H1 (cell line): ENCODE data around the gene BIRC5. TPM values are rescaled to one million over a fixed set of nuclear protein-coding genes. Genes with fewer than 3 reads are reported as not detected.

Experiments
- CTCF ChIA-PET: fragments of 300-600 bp; sonication (Branson Sonifier 250); formaldehyde crosslinking; loops from one replicate; lab custom pipeline; 2021; ENCODE audit not compliant: partially characterized antibody; lab: Charles Lee
- POLR2A ChIA-PET: fragments of 300-600 bp; sonication (Branson Sonifier 250); formaldehyde crosslinking; loops from one replicate; lab custom pipeline; 2021; ENCODE audit warnings: inconsistent platforms; ENCODE audit not compliant: partially characterized antibody; lab: Charles Lee
- DNase-seq, 2 experiments: peaks; one replicate each; pipeline versions ENCODE4 v3.0.0 to v3.0.0-alpha.2; 2010 to 2022; ENCODE audit warnings: low spot score in 2 of 2, low read depth in 1 of 2, mixed read lengths in 1 of 2
- FAIRE-seq: peaks from 2 replicates; lab custom pipeline; 2011; peaks lifted over from hg19 to GRCh38; lab: Jason Lieb, UNC
- H2AFZ ChIP-seq: 2 replicates; pipeline ENCODE4 v1.8.1; 2012; ENCODE audit warnings: low read length, inconsistent platforms
- H2AK5ac ChIP-seq: 2 replicates; pipeline ENCODE4 v1.6.1; 2013; ENCODE audit warnings: low read depth, low read length
- H2BK120ac ChIP-seq: replicated peaks from 2 replicates; pipeline ENCODE3; 2013; ENCODE audit warnings: low read depth, low read length, inconsistent platforms
- H2BK12ac ChIP-seq: 2 replicates; pipeline ENCODE4 v1.6.1; 2013; ENCODE audit warnings: low read depth, low read length
- H2BK15ac ChIP-seq: 2 replicates; pipeline ENCODE4 v1.6.1; 2013; ENCODE audit warnings: low read length
- H2BK20ac ChIP-seq: 2 replicates; pipeline ENCODE4 v1.6.1; 2013; ENCODE audit warnings: low read length
- H2BK5ac ChIP-seq: 2 replicates; pipeline ENCODE4 v1.6.1; 2013; ENCODE audit warnings: low read depth, low read length
- H3K14ac ChIP-seq: 2 replicates; pipeline ENCODE4 v1.6.1; 2013; ENCODE audit warnings: inconsistent platforms; ENCODE audit not compliant: insufficient read length
- H3K18ac ChIP-seq: 2 replicates; pipeline ENCODE4 v1.6.1; 2013; ENCODE audit warnings: low read length; ENCODE audit errors: extremely low read depth
- H3K23ac ChIP-seq: 2 replicates; pipeline ENCODE4 v1.6.1; 2013; ENCODE audit warnings: inconsistent platforms; ENCODE audit not compliant: insufficient read length
- H3K23me2 ChIP-seq: 2 replicates; pipeline ENCODE4 v1.6.1; 2013; ENCODE audit warnings: low read depth, low read length
- H3K27ac ChIP-seq: 2 replicates; pipeline ENCODE4 v1.6.1; 2011; ENCODE audit warnings: low read depth, low read length, inconsistent platforms
- H3K27me3 ChIP-seq, 4 experiments: replicated peaks in 1 of 4; 1 replicate in 1 of 4; 2 replicates in 3 of 4; pipeline versions ENCODE4 v1.6.1 to v1.8.1; 2011 to 2013; ENCODE audit warnings: low read length in 3 of 4, mild to moderate bottlenecking in 3 of 4, inconsistent platforms in 2 of 4, mixed read lengths in 2 of 4, moderate library complexity in 1 of 4; ENCODE audit not compliant: control insufficient read depth in 3 of 4, insufficient read depth in 3 of 4; ENCODE audit errors: extremely low read depth in 1 of 4
- H3K36me3 ChIP-seq, 4 experiments: 2 replicates each; pipeline versions ENCODE4 v1.6.1 to v1.8.1; 2011 to 2013; ENCODE audit warnings: mild to moderate bottlenecking in 4 of 4, low read length in 3 of 4, moderate library complexity in 2 of 4, control low read depth in 1 of 4, inconsistent platforms in 1 of 4; ENCODE audit not compliant: insufficient read depth in 4 of 4, control insufficient read depth in 2 of 4
- H3K4ac ChIP-seq: replicated peaks from 2 replicates; pipeline ENCODE3; 2013; ENCODE audit warnings: low read length, low read depth, mixed read lengths, inconsistent platforms; ENCODE audit not compliant: insufficient read length
- H3K4me1 ChIP-seq, 4 experiments: replicated peaks in 1 of 4; 1 replicate in 1 of 4; 2 replicates in 3 of 4; pipeline versions ENCODE4 v1.6.1 to v1.8.1; 2011 to 2013; ENCODE audit warnings: low read length in 3 of 4, inconsistent platforms in 2 of 4, mixed read lengths in 1 of 4; ENCODE audit not compliant: insufficient read depth in 4 of 4, control insufficient read depth in 3 of 4
- H3K4me2 ChIP-seq, 2 experiments: 2 replicates each; pipeline versions ENCODE4 v1.6.1 to v1.8.1; 2011 to 2013; ENCODE audit warnings: low read depth in 2 of 2, low read length in 2 of 2, control low read depth in 1 of 2, inconsistent platforms in 1 of 2, mild to moderate bottlenecking in 1 of 2; ENCODE audit not compliant: insufficient read depth in 1 of 2
- H3K4me3 ChIP-seq, 4 experiments: fragments of 200-600, 300-600 bp in 1 of 4; sonication (generic), shearing (Covaris generic), sonication (Bioruptor Twin) in 1 of 4; 2 replicates each; pipeline versions ENCODE4 v1.5.1 to v1.8.1; 2011 to 2016; ENCODE audit warnings: low read length in 4 of 4, low read depth in 3 of 4, control low read depth in 2 of 4, inconsistent platforms in 2 of 4, mild to moderate bottlenecking in 2 of 4, mixed read lengths in 1 of 4, moderate library complexity in 1 of 4; ENCODE audit not compliant: insufficient read depth in 2 of 4; ENCODE audit errors: extremely low read depth in 1 of 4
- H3K56ac ChIP-seq: replicated peaks from 2 replicates; pipeline ENCODE3; 2013; ENCODE audit warnings: low read depth, mild to moderate bottlenecking, mixed read lengths, low read length, inconsistent platforms; ENCODE audit not compliant: insufficient read length
- H3K79me1 ChIP-seq: 2 replicates; pipeline ENCODE4 v1.6.1; 2013; ENCODE audit warnings: low read depth, low read length, control low read depth
- H3K79me2 ChIP-seq, 2 experiments: 2 replicates each; pipeline versions ENCODE4 v1.6.1 to v1.8.1; 2012 to 2013; ENCODE audit warnings: low read length in 2 of 2, mild to moderate bottlenecking in 2 of 2, inconsistent platforms in 1 of 2; ENCODE audit not compliant: insufficient read depth in 2 of 2, control insufficient read depth in 1 of 2
- H3K9ac ChIP-seq, 4 experiments: replicated peaks in 1 of 4; 1 replicate in 1 of 4; 2 replicates in 3 of 4; pipeline versions ENCODE4 v1.6.1 to v1.8.1; 2011 to 2013; ENCODE audit warnings: low read depth in 3 of 4, low read length in 3 of 4, control low read depth in 2 of 4, mild to moderate bottlenecking in 2 of 4, moderate library complexity in 2 of 4, inconsistent platforms in 1 of 4; ENCODE audit errors: extremely low read depth in 1 of 4
- H3K9me3 ChIP-seq, 2 experiments: 2 replicates each; pipeline versions ENCODE4 v1.6.1 to v1.8.1; 2012 to 2013; ENCODE audit warnings: mild to moderate bottlenecking in 2 of 2, moderate library complexity in 2 of 2, control low read depth in 1 of 2, inconsistent platforms in 1 of 2, low read depth in 1 of 2, low read length in 1 of 2, mixed read lengths in 1 of 2; ENCODE audit not compliant: insufficient read depth in 2 of 2
- H4K20me1 ChIP-seq, 2 experiments: replicated peaks in 1 of 2; 2 replicates each; pipeline versions ENCODE3 to v1.8.1; 2011 to 2013; ENCODE audit warnings: inconsistent platforms in 2 of 2, low read length in 2 of 2, mild to moderate bottlenecking in 1 of 2; ENCODE audit not compliant: insufficient read depth in 2 of 2, control insufficient read depth in 1 of 2
- H4K5ac ChIP-seq: 2 replicates; pipeline ENCODE4 v1.6.1; 2013; ENCODE audit warnings: low read length, low read depth, mixed read lengths, inconsistent platforms; ENCODE audit not compliant: insufficient read length
- H4K8ac ChIP-seq: 2 replicates; pipeline ENCODE4 v1.8.0; 2013; ENCODE audit warnings: mild to moderate bottlenecking, moderate library complexity, low read length, inconsistent platforms; ENCODE audit not compliant: insufficient read depth; ENCODE audit errors: extremely low read depth
- H4K91ac ChIP-seq: replicated peaks from 2 replicates; pipeline ENCODE3; 2013; ENCODE audit warnings: low read length, mixed read lengths, inconsistent platforms; ENCODE audit not compliant: insufficient read length
- BACH1 ChIP-seq: IDR thresholded peaks from 2 replicates; pipeline ENCODE4 v1.6.1; 2012; ENCODE audit warnings: low read length, improper control_type of control experiment
- CREB1 ChIP-seq: IDR thresholded peaks from 2 replicates; pipeline ENCODE4 v1.6.1; 2012; ENCODE audit warnings: inconsistent platforms
- CTBP2 ChIP-seq: IDR thresholded peaks from 2 replicates; pipeline ENCODE4 v1.7.0; 2011; ENCODE audit warnings: borderline replicate concordance, mild to moderate bottlenecking, moderate library complexity, mixed read lengths, low read length; ENCODE audit not compliant: insufficient read depth, insufficient read length
- CTCF ChIP-seq, 3 experiments: IDR thresholded peaks; 1 replicate in 2 of 3; 2 replicates in 1 of 3; pipeline versions ENCODE4 v1.5.1 to v1.6.1; 2011; ENCODE audit warnings: low read length in 3 of 3, mild to moderate bottlenecking in 3 of 3, inconsistent platforms in 2 of 3, low read depth in 1 of 3, moderate library complexity in 1 of 3; ENCODE audit not compliant: insufficient read depth in 1 of 3; ENCODE audit errors: control extremely low read depth in 1 of 3
- EZH2 ChIP-seq: fragments of 200-600 bp; sonication (generic); IDR thresholded peaks from 2 replicates; pipeline ENCODE4 v1.7.1; 2012; ENCODE audit warnings: low read depth, mild to moderate bottlenecking, moderate library complexity, low read length, inconsistent platforms; ENCODE audit not compliant: severe bottlenecking
- NANOG ChIP-seq: IDR thresholded peaks from 2 replicates; pipeline ENCODE4 v1.6.1; 2011; ENCODE audit warnings: low read length, low read depth, mild to moderate bottlenecking, inconsistent platforms; ENCODE audit not compliant: insufficient read depth, poor library complexity, severe bottlenecking
- SP2 ChIP-seq: IDR thresholded peaks from 2 replicates; pipeline ENCODE4 v1.6.1; 2012; ENCODE audit warnings: mild to moderate bottlenecking, low read length, inconsistent platforms
- SUZ12 ChIP-seq: fragments of 200-600 bp; sonication (generic); IDR thresholded peaks from 2 replicates; pipeline ENCODE4 v1.6.1; 2012; ENCODE audit warnings: mild to moderate bottlenecking, inconsistent platforms, low read length, moderate library complexity, mixed read lengths
- YY1 ChIP-seq: IDR thresholded peaks from 2 replicates; pipeline ENCODE4 v1.6.1; 2011; ENCODE audit warnings: low read depth, mild to moderate bottlenecking, low read length
- ZNF274 ChIP-seq: IDR thresholded peaks from 2 replicates; pipeline ENCODE4 v1.7.0; 2012; ENCODE audit warnings: low read length, borderline replicate concordance; ENCODE audit errors: extremely low read depth
- WGBS, 2 experiments: shearing (Covaris generic) in 1 of 2; methylation state at CpG; one replicate each; pipeline versions ENCODE4 v1.1.6 to v1.1.7; 2013 to 2015; ENCODE audit warnings: low lambda C conversion rate in 2 of 2, mixed read lengths in 2 of 2, inconsistent platforms in 1 of 2, low coverage in 1 of 2, missing lambda C conversion rate in 1 of 2; ENCODE audit not compliant: insufficient replicate concordance in 2 of 2, insufficient coverage in 1 of 2, insufficient read length in 1 of 2; ENCODE audit errors: extremely low coverage in 1 of 2, missing lambda C conversion rate in 1 of 2; 5-methylcytosine and 5-hydroxymethylcytosine counted together
- polyA plus RNA-seq, 7 experiments: library from polyadenylated mRNA; depleted of rRNA in 3 of 7; stranded (reverse) in 5 of 7; unstranded in 2 of 7; fragments of >200 nt in 5 of 7; fragments of 200-250 nt in 2 of 7; gene quantifications; 1 replicate in 5 of 7; 2 replicates in 1 of 7; 4 replicates in 1 of 7; pipeline versions ENCODE4 v1.2.1 to v1.2.3, GENCODE V29; 2011 to 2013; ENCODE audit warnings: missing spikeins in 2 of 7, mixed read lengths in 2 of 7
- total RNA-seq: library from RNA; stranded (reverse); fragmentation: NEBNext Ultra II Directional; extraction: Animal tissue kit (Norgen Biotek cat#: 25700); gene quantifications from 2 replicates; pipeline ENCODE4 v1.2.1, GENCODE V29; 2021

Gene BIRC5
- total and polyA plus RNA-seq, 2 of the 8 experiments (the other 6 are each of a cell fraction or from before 2014, with no cell fraction given): 42.2 to 108 TPM

DNA sequence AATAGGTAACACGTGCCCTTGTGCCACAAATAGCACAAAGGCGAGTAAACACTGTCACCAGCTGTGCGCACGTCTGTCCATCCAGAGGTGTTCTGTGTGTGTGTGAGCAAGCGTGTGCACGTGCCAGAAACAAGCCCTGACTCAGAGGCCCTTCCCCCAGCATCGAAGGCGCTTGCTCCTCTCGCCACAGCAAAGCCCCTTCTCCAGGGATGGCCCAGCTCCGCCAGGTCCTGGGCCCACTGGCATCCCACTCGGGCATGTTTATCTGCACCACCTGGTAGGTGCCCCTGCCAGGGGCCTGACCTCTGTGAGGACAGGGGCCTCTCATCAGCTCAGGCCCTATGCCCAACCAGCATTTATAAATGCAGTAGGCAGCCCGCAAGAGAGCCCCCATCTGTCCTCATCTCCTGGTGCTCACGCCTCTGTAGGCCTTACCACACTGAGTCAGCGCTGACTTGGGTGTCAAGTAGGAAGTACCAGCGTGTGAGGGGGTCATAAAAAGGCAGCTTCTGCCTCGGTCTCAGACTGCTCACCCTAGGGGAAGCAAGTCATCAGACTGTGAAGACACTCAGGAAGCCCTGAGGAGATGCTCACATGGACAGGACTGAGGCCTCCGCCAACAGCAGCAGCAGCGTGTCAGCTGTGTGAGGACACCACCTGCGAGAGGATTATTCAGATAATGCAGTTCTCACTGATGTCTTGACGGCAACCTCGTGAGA is 28.1 kb downstream of the BIRC5 start:
- H3K9ac ChIP-seq: no peak overlapping the region
- no peak overlapping the region for H2BK20ac ChIP-seq
- H3K23ac ChIP-seq: no peak overlapping the region
- H3K4me2 ChIP-seq: no peak overlapping the region
- H4K20me1 ChIP-seq: no peaks in the 10 kb centered on the region
- POLR2A ChIA-PET: interaction anchor here (0.9 to 1.9 kb wide), 3 partner anchors 23 to 70 kb away, joined by 3 to 4 read pairs (median 3); no protein-coding TSS in a partner anchor
- no peak overlapping the region for H2BK12ac ChIP-seq
- no peaks in the 10 kb centered on the region for H3K27me3 ChIP-seq
- no peak overlapping the region for H3K4me3 ChIP-seq
- no peak overlapping the region for H3K4ac ChIP-seq
- no peak overlapping the region for H3K56ac ChIP-seq
- no peak overlapping the region for H4K8ac ChIP-seq
- H3K79me1 ChIP-seq: no peaks in the 10 kb centered on the region; the same call in 1 of the 2 replicates
- H2AFZ ChIP-seq: no peak overlapping the region
- H4K91ac ChIP-seq: no peak overlapping the region
- no peaks in the 10 kb centered on the region for H3K36me3 ChIP-seq
- no peak overlapping the region; the same call in 1 of the 2 replicates for H2AK5ac ChIP-seq
- no peaks in the 10 kb centered on the region; the same call in 1 of the 2 replicates for H3K23me2 ChIP-seq
- peak overlapping the region; percentile 53; the same call in 1 of the 2 replicates for H2BK15ac ChIP-seq
- WGBS, 2 experiments: 87% methylated on average over 20 of the region's 21 CpGs; no CpG with 5 or more reads in 1 of the 2 experiments
- no peak overlapping the region for H3K14ac ChIP-seq
- no peak overlapping the region for H2BK5ac ChIP-seq
- no peak for DNase-seq
- no peak overlapping the region for H4K5ac ChIP-seq
- FAIRE-seq: no peak
- H2BK120ac ChIP-seq: no peak overlapping the region
- peaks cover 0 to 3% (median 0%) of the 10 kb centered on the region in 4 experiments; a peak in 2 of 7 replicates for H3K4me1 ChIP-seq
- H3K18ac ChIP-seq: no peak overlapping the region
- no peak overlapping the region for H3K27ac ChIP-seq
- H3K9me3 ChIP-seq: no peaks in the 10 kb centered on the region
- CTCF ChIA-PET: interaction anchor here (0.6 to 1.5 kb wide), 4 partner anchors 9 to 1528 kb away, joined by 3 to 12 read pairs (median 3); no protein-coding TSS in a partner anchor
- H3K79me2 ChIP-seq: no peaks in the 10 kb centered on the region
- TF ChIP-seq CREB1: no peak
- TF ChIP-seq NANOG: no peak
- no peak for TF ChIP-seq EZH2
- TF ChIP-seq CTCF (IDR thresholded peaks at IDR 0.05; ENCODE audit: control extremely low read depth in 1 of 3, insufficient read depth in 1 of 3, low read depth in 1 of 3, low read length in 3 of 3): no peak
- no peak for TF ChIP-seq SUZ12
- TF ChIP-seq SP2: no peak
- TF ChIP-seq YY1: no peak
- no peak for TF ChIP-seq CTBP2
- no peak for TF ChIP-seq BACH1
- TF ChIP-seq ZNF274: no peak
